Prostate gland (tissue), 2 donors: Measurements from ENCODE around the gene NFASC. TPM values are rescaled to one million over a fixed set of nuclear protein-coding genes. Genes with fewer than 3 reads are reported as not detected.

Experiments
- DNase-seq: peaks from one replicate; pipeline ENCODE4 v3.0.0-alpha.2; 2019; ENCODE audit warnings: low spot score
- H3K27ac ChIP-seq, 2 donors: fragments of 200-600 bp; sonication (generic); 2 replicates each; pipeline ENCODE4 v1.5.1; 2017 to 2019
- H3K27me3 ChIP-seq: fragments of 200-600 bp; sonication (generic); replicated peaks from 2 replicates; pipeline ENCODE4 v1.5.1; 2019; ENCODE audit not compliant: insufficient read depth
- H3K36me3 ChIP-seq, 2 donors: fragments of 200-600 bp; sonication (generic); 1 replicate in 1 of 2; 2 replicates in 1 of 2; pipeline versions ENCODE4 v1.5.1 to v1.8.1; 2017 to 2019
- H3K4me1 ChIP-seq: fragments of 200-600 bp; sonication (generic); replicated peaks from 2 replicates; pipeline ENCODE4 v1.5.1; 2019
- H3K4me3 ChIP-seq, 2 donors: fragments of 200-600 bp; sonication (generic); 2 replicates each; pipeline ENCODE4 v1.5.1; 2017 to 2019
- H3K9me3 ChIP-seq: fragments of 200-600 bp; sonication (generic); 2 replicates; pipeline ENCODE4 v1.5.1; 2017
- CTCF ChIP-seq, 4 experiments: fragments of 200-600 bp in 2 of 4; fragments of 450-650 bp in 2 of 4; sonication (generic) in 2 of 4; IDR thresholded peaks; 1 replicate in 3 of 4; 2 replicates in 1 of 4; pipeline ENCODE4 v1.5.1; 2016 to 2019; ENCODE audit warnings: antibody characterized with exemption in 4 of 4, mild to moderate bottlenecking in 2 of 4, moderate library complexity in 2 of 4
- POLR2A ChIP-seq: fragments of 450-650 bp; IDR thresholded peaks from one replicate; pipeline ENCODE4 v1.6.1; 2016; ENCODE audit warnings: antibody characterized with exemption, mild to moderate bottlenecking
- POLR2AphosphoS5 ChIP-seq: sonication (generic); formaldehyde crosslinking; IDR thresholded peaks from one replicate; pipeline ENCODE4 v1.6.1; 2017; ENCODE audit warnings: antibody characterized with exemption
- WGBS: methylation state at CpG from one replicate; pipeline ENCODE4 v1.1.5; 2018; 5-methylcytosine and 5-hydroxymethylcytosine counted together
- intact Hi-C: fragments of 100-400 bp; cut with DNase I; formaldehyde crosslinking; loops from one replicate; pipeline ENCODE4 v1.14.2; 2022
- total RNA-seq, 2 donors: library from RNA; depleted of rRNA; stranded (reverse); fragments of >200 nt; gene quantifications; one replicate each; pipeline ENCODE4 v1.1.0, GENCODE V29; 2016

Gene NFASC
- total RNA-seq, 2 donors from 2014 or later = 3.7 to 13.2 TPM

DNA sequence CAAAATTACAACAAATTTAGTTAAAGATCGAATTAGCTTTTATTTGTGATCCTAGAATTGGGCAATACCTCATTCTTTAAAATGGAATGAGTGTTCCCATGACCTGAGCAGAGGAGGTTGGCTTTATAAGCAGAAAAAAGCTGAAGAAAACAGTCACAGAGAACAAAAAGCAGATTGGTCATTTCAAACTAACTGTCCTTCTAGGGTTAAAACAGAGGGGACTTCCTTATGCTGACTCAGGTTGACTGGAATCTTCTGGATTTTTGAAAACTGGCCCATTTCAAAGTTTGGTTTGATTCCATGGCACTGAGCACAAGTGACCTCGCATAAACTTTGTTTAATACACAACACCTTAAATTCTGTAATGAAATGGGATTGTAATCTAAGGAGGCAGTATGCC lies 17.6 kb downstream of the NFASC start:
- intact Hi-C loops = no loop called here
- H3K27ac ChIP-seq = peak overlapping the region; percentile 24 to 39
- no peak for DNase-seq
- 45% methylated on average over 2 of the region's 2 CpGs for WGBS
- no peaks in the 10 kb centered on the region for H3K27me3 ChIP-seq
- H3K36me3 ChIP-seq = no peaks in the 10 kb centered on the region
- TF ChIP-seq POLR2A (no peak), CTCF (IDR thresholded peaks at IDR 0.05) (no peak), POLR2AphosphoS5 (no peak)
- no peak overlapping the region for H3K4me3 ChIP-seq
- no peaks in the 10 kb centered on the region for H3K4me1 ChIP-seq
- H3K9me3 ChIP-seq = no peaks in the 10 kb centered on the region

DNA sequence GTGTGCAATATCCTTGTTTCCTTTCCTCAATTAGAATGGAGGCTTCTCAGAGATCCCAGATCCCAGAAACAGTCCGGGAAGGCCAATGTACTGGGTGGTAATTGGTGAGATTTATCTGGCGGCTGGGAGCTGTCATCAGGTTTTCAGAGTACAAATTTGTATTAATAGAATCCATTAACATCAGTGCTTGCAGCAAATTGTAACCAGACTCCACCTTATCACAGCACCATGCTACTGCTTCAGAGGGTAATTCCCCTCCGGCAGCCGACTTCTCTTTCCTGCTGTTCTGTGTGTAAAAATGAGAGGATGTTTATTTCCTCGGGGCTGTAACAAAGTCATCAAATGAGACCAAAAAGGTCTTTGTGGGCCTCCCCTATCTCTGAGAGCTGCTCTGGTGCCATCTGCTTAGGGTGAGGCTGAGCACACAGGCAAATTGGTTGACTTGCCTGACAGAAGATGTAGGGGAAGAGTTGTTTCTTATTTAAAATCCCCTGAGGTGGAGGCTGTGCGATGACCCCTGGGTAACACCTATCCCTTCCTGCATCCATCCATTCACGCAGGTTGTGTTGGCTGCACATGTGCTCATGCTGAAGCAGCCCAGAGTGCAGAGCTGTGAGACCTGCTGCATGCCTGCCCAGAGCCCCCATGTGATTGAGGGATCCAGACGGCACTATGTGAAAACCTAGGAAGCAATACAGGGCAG lies 19.2 kb downstream of the NFASC start:
- Histone ChIP-seq H3K27ac (peak overlapping the region; percentile 13 to 14), H3K4me1 (no peaks in the 10 kb centered on the region), H3K27me3 (no peaks in the 10 kb centered on the region), H3K36me3 (no peaks in the 10 kb centered on the region), H3K4me3 (no peak overlapping the region), H3K9me3 (no peaks in the 10 kb centered on the region)
- TF ChIP-seq POLR2A (no peak), POLR2AphosphoS5 (no peak), CTCF (IDR thresholded peaks at IDR 0.05) (no peak)
- intact Hi-C loops = no loop called here
- DNase-seq = no peak
- 42% methylated on average over 8 of the region's 8 CpGs for WGBS

DNA sequence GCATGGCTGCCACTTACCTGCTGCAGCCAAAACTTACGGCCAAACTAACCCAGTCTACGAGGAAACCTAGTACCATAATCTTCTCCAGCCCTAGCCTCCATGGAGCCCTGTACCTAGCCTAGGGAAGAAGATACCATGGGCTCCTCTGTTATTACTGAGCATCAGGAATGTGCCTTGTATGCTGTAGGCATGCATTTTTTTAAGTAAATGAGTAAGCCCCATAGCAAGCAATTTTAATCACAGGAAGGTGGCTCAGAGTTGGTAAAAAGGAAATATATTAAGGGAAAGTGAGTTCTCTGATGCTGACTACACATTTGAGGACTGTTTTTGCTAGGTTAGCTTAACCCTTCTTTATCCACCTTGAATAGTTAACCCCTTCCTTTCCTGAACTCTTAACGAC lies 21.2 kb downstream of the NFASC start:
- Histone ChIP-seq H3K27me3 (no peaks in the 10 kb centered on the region), H3K9me3 (no peaks in the 10 kb centered on the region), H3K4me1 (no peaks in the 10 kb centered on the region), H3K36me3 (no peaks in the 10 kb centered on the region), H3K27ac (no peak overlapping the region), H3K4me3 (no peak overlapping the region)
- 91% methylated on average over 3 of the region's 3 CpGs for WGBS
- no peak for DNase-seq
- intact Hi-C loops = no loop called here
- TF ChIP-seq POLR2AphosphoS5 (no peak), CTCF (IDR thresholded peaks at IDR 0.05) (no peak), POLR2A (no peak)

- DNase-seq = no peak
- Histone ChIP-seq H3K4me1 (no peaks in the 10 kb centered on the region), H3K27me3 (no peaks in the 10 kb centered on the region), H3K27ac (no peak overlapping the region), H3K4me3 (no peak overlapping the region), H3K9me3 (no peaks in the 10 kb centered on the region), H3K36me3 (no peaks in the 10 kb centered on the region)
- TF ChIP-seq CTCF (IDR thresholded peaks at IDR 0.05) (no peak), POLR2A (no peak), POLR2AphosphoS5 (no peak)
- intact Hi-C loops = no loop called here
Observed at GRCh38 chr1:204894031-204894430, 23.4 kb downstream of the NFASC start.

GRCh38 chr1:204894606-204895005 lies 23.9 kb downstream of the NFASC start:
- Histone ChIP-seq H3K4me1 (no peaks in the 10 kb centered on the region), H3K9me3 (no peaks in the 10 kb centered on the region), H3K27ac (no peak overlapping the region), H3K36me3 (no peaks in the 10 kb centered on the region), H3K27me3 (no peaks in the 10 kb centered on the region), H3K4me3 (no peak overlapping the region)
- TF ChIP-seq POLR2AphosphoS5 (no peak), POLR2A (no peak), CTCF (IDR thresholded peaks at IDR 0.05) (no peak)
- DNase-seq = no peak
- intact Hi-C loops = no loop called here
- WGBS = 80% methylated on average over 1 of the region's 1 CpG
